Measurements from ENCODE around the gene MAEL. TPM values are rescaled to one million over a fixed set of nuclear protein-coding genes. Genes with fewer than 3 reads are reported as not detected.
A peak's percentile ranks its signal among the peaks of the same experiment; 100 is the strongest.

MAEL gene
- total RNA-seq, 1 donor from 2014 or later, result not detected

DNA sequence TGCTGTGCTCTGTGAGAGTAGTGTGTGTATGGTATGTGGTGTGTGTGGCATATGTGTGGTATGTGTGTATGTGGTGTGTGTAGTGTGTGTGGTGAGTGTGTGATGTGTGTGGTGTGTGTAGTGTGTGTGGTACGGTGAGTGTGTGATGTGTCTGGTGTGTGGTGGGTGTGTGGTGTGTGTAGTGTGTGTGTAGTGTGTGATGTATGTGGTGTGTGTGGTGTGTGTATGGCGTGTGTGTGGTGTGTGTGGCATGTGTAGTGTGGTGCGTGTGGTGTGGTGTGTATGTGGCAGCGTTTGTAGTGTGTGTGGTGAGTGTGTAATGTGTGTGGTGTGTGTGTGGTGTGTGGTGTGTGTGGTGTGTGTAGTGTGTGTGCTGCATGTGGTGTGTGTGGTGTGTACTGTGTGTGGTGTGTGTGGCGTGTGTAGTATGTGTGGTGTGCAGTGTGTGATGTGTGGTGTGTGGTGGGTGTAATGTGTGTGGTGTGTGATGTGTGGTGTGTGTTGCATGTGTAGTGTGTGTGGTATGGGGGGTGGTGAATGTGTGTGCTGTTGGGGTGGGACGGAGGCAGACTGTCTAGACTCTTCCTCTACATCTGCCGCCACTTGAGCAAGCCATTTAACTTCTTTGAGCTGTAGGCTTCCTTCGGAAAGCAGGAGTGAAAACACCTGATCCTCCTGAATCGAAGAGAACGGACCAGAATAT lies 67.6 kb downstream of the MAEL start:
- no peak for DNase-seq (ENCODE audit: low spot score)

DNA sequence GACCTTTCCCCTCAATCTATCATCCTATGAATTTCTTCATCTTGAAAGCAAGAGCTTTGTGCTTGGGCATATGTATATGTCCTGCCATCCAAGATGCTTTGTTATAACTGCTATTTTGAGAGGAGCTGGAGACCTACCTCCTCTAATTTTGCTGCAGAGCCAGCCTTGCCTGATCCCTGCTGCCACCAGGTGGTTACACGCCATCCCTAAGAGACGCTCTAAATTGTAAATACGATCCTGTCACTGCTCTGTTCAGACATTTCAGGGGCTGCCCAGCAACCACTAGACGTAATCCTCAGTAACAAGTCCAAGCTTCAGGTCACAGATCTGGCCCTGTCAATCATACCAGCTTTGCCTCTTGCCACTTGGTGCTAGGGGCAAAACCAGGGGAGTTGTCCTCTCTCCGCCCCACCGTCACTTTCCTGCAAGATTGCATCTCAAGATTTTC lies 68.2 kb downstream of the MAEL start:
- DNase-seq (ENCODE audit: low spot score), result no peak

DNA sequence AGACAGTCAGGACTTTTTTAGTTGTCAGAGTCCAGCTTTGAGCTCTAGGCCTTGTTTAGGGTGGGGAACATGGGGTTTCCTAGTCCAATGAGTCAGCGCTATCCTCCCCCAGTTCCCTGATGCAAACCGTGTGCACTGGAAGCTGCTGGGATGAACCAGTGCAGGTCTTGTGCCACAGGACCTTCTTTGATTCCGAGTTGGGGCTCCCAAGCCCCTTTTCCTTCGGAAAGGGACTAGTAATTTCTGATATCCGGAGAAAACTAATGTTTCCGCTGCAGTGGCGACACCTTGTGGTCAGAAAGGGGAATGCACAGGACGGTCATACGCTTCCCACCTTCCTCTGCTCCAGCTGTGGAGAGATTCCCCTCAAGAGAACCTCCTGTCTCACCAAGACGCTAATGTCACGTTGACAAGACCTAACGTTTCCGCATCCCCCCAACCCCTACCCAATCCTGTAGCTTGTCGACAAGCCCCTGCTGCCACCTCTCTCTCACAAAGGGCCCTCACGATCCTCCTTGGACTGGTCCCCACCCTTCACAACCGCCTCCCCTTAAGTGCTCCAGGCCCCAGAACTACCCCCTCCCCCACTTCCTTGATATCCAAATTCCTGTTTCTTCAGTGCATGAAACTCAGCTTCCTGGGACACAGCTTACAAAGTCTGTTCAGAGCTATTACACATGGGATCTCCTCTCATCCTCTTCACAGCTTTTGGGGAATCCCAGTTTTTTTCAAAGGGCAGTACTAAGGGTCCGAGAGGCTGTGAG lies 70.1 kb downstream of the MAEL start:
- peak; percentile 75 for DNase-seq (ENCODE audit: low spot score)

DNA sequence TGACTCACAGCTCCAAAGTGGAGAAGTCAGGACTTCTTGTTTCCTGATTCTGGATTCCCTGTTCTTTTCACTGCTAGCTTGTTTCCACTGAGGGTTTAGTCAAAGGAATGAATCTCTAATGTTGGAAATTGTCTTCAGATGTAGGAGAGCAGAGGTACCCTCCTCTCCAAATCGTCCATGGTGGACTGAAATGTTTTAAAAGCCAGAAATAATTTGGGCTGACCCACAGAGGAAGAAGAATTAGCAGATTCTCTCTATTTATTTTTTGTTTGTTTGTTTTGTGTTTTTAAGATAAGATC lies 70.7 kb downstream of the MAEL start:
- DNase-seq (ENCODE audit: low spot score), result no peak

DNA sequence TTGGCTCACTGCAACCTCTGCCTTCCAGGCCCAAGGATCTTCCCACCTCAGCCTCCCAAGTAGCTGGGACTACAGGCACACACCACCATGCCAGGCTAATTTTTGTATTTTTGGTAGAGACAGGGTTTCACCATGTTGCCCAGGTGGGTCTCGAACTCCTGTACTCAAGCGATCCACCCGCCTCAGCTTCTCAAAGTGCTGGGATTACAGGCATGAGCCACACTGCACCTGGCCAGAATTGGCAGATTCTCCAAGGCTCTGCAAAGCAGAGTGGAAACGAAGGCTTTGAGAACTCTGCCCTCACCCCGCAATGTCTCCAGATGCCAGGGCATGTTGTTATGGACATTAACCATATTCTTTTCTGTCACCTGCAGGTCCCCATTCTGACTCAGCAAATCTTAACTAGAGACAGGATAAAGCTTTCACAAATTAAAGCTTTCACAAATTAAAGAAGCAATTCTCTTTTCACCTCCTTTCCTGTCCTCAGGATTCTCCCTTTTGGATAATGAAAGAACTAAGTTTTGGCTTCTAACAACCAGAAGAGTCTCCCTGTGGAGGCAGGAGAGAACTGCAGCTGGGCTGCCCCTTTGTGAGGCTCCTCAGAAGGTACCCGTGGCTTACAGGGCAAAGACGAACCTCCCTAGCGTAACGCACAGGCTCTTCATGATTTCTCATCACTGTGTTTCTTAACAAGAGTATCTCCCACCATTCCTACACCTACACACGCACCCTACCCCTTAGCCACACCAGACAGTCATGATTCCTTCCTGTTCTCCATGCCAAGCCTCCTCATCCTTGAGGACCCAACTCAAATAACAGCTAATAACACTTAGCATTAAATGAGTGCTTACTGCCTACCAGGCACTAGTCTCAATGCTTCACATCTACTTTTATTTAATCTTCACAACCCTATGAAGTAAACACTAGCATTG lies 71.3 kb downstream of the MAEL start:
- DNase-seq (ENCODE audit: low spot score), result no peak

DNA sequence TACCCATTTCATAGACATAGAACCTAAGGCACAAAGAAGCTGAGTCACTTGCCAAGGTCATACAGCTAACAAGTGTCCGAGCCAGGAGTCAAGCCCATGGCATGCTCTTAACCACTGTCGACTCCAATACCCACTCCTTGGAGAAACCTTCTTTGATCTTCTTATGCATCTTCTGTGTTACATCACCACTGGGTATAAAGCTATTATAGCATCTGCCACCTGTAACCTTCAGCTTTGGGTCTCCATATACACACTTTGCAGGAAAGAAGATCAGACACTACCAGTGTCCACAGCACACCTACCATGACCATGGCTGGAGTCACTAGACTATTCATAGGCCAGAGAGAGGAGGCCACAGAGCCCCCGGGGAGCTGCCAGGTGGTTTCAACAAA lies 72.0 kb downstream of the MAEL start:
- DNase-seq (ENCODE audit: low spot score), result no peak

DNA sequence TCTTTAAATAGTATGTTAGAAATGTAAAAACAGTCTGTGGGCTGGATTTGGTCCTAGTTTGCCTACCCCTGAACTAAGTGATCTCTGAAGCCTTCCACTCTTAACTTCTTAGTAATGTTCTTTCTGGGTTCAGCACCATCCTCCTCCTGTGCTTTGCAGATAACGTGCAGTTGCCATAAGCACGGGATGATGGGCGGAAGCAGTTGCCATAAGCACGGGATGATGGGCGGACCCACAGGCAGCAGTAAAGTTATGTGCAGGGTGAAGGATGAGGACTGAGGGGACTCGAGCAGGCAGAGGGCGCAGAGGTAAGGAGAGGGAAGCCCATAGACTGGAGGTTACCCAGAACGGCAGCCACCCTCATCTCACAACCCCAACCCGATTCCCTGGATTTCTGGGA lies 75.5 kb downstream of the MAEL start:
- no peak for DNase-seq (ENCODE audit: low spot score)

DNA sequence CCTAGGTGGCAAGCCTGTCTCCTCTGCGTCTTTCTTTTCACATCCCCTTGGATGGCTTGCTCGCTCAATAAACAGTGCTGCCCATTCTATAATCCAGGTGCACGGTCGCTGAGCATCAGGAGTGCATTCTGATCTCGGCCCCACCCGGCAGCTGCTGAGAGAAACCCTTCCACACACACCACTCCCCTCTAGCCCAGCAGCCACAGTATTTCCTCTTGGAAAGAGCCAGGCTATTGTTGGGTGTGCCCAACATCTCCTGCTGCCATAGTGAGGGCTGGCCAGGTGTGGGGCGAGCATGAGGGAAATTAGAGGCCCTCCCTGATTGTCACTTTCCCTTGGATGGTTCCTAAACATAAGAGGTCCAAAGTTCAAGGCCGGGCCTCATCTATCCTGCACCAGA lies 76.4 kb downstream of the MAEL start:
- DNase-seq (ENCODE audit: low spot score), result no peak

DNA sequence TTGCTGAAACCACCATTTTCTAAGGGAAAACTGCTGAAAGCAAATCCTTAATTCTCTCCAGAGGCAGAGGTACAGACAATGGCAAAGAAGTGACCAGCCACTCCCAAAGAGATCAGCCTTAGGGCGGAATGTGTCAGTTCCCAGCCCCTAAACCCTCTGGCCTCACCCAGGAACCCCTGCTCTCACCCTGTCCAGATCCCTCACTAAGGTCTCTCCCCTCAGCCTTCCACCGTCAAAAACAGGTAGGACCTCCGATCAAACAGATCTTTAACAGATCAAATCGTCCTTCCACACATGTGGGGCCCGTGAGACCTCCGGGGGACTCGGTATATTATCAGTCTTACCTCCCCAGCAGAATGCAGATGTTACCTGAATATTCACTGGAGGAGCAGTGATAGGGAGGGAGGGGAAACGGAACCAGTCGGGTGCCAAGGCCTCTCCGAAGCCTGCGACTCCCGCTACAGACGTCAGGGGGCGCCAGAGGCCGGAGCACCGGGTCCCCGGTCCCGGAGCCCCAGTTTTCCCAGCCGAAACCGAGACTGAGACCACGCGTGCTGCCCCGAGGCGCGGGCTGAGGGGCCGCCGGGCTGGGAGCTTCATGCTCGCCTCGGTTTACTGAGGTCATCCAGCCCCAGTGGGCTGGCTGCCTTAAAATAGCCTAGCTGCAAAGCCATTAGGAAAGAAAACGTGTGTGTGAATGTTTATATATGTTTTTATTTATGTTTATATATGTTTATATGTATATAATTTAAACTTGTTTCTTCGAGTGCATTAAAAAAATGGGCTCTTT lies 77.4 kb downstream of the MAEL start:
- DNase-seq (ENCODE audit: low spot score), result peak; percentile 84

DNA sequence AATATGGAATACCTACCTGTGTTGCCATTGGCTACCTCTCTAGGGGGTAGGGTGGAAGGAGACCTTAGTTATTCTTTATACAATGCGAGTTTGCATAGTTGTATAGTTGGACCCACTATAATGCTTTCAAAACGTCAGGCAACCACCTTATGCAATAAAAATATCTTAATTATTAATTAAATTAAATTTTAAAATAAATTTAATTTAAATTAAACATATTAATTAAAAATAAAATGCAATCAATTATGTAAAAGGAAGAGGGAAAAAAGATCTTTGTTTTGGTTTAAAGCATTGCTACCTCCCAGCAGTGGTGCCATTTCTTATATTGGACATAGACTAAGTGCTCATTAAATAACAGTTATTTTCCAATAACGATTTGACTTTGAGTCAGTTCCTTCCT lies 78.8 kb downstream of the MAEL start:
- DNase-seq (ENCODE audit: low spot score), result no peak

DNA sequence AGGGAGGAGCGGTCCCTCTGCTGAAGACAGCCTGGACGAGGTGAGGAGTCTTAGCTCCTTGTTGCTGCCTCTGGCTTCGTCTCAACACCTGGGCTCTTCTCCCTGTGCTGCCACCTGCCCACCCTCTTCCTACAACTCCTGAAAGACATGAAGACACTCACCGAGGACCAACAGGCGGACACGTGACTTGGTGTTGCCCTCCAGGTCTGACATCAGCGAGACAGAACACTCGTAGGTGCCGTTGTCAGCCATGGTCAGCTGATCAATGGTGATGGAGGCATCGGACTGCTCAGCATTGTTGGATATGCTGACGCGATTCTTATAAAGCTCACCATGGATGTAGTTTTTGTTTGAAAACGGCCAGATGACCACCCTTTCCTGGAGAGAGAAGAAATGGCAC lies 79.7 kb downstream of the MAEL start:
- no peak for DNase-seq (ENCODE audit: low spot score)

DNA sequence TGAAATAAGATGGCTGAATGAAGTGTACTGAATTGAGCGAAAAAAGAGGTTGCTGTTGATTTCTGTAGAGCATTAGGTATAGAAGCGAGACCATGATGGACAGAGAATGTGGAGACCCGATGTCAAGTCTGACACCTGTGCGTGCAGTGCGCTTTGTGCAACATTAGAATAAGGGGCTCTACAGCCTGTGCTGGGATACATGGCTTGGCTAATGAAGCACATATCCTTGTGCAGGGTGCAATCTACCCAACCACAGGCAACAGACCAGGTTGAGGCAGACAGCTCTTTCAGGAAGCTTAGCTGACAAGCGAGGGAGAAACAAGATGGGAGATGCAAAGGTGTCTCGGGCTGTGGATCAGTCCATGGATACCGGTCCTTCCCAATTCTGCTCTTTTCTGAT lies 82.2 kb downstream of the MAEL start:
- DNase-seq (ENCODE audit: low spot score), result no peak

Other genes starting within 250 kb of the MAEL start
- gene POGK, start 149.8 kb upstream of the MAEL start, total RNA-seq, result 46.6 TPM
- 9.6 TPM for gene TADA1, start 113.0 kb upstream of the MAEL start, total RNA-seq
- 2.0 TPM for gene ILDR2, start 13.7 kb upstream of the MAEL start, total RNA-seq
- 1.4 TPM for gene GPA33, start 101.1 kb downstream of the MAEL start, total RNA-seq
- 3.1 TPM for gene STYXL2, start 104.8 kb downstream of the MAEL start, total RNA-seq
- gene POU2F1, start 231.6 kb downstream of the MAEL start, total RNA-seq, result 12.5 TPM

All from mucosa of gallbladder (tissue), 1 donor.